ENCODE data around the gene SPSB2. TPM values are rescaled to one million over a fixed set of nuclear protein-coding genes. Genes with fewer than 3 reads are reported as not detected.
A peak's percentile ranks its signal among the peaks of the same experiment; 100 is the strongest.

The SPSB2 gene
- total and polyA plus RNA-seq, 2 donors from 2014 or later: 19.0 to 21.3 TPM

- DNase-seq (peak in 3 of 5 donors; percentile 66 to 84 (median 82)), FAIRE-seq (no peak)
- Histone ChIP-seq H3K27ac (ENCODE audit: low read depth in 2 of 2, low read length in 2 of 2) (no peak overlapping the region), H3K27me3 (ENCODE audit: control insufficient read depth, insufficient read depth, low read length) (no peaks in the 10 kb centered on the region), H3K4me3 (ENCODE audit: low read length in 3 of 3) (peak overlapping the region; percentile 75 to 99 (median 92)), H3K9me3 (ENCODE audit: control insufficient read depth in 2 of 3, insufficient read depth in 1 of 3, low read length in 3 of 3) (no peaks in the 10 kb centered on the region), H3K36me3 (ENCODE audit: control insufficient read depth in 2 of 3, insufficient read depth in 3 of 3, low read length in 3 of 3) (peaks cover 6 to 20% (median 14%) of the 10 kb centered on the region in 3 donors), H3K4me1 (ENCODE audit: control insufficient read depth in 2 of 3, insufficient read depth in 2 of 3, low read depth in 1 of 3, low read length in 3 of 3) (peaks cover 0 to 11% (median 6%) of the 10 kb centered on the region in 3 donors), H3K9ac (ENCODE audit: low read length in 3 of 3) (peak overlapping the region in 2 of 3 donors; percentile 36 to 46)
- TF ChIP-seq, protein P1, sequence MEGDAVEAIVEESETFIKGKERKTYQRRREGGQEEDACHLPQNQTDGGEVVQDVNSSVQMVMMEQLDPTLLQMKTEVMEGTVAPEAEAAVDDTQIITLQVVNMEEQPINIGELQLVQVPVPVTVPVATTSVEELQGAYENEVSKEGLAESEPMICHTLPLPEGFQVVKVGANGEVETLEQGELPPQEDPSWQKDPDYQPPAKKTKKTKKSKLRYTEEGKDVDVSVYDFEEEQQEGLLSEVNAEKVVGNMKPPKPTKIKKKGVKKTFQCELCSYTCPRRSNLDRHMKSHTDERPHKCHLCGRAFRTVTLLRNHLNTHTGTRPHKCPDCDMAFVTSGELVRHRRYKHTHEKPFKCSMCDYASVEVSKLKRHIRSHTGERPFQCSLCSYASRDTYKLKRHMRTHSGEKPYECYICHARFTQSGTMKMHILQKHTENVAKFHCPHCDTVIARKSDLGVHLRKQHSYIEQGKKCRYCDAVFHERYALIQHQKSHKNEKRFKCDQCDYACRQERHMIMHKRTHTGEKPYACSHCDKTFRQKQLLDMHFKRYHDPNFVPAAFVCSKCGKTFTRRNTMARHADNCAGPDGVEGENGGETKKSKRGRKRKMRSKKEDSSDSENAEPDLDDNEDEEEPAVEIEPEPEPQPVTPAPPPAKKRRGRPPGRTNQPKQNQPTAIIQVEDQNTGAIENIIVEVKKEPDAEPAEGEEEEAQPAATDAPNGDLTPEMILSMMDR (IDR thresholded peaks at IDR 0.05; ENCODE audit: borderline replicate concordance, extremely low read depth, insufficient read depth): no peak
- intact Hi-C loops (cut with DNase I): no loop called here
These were observed 20.3 kb downstream of the SPSB2 start for GRCh38 chr12:6852651-6853354.

DNA sequence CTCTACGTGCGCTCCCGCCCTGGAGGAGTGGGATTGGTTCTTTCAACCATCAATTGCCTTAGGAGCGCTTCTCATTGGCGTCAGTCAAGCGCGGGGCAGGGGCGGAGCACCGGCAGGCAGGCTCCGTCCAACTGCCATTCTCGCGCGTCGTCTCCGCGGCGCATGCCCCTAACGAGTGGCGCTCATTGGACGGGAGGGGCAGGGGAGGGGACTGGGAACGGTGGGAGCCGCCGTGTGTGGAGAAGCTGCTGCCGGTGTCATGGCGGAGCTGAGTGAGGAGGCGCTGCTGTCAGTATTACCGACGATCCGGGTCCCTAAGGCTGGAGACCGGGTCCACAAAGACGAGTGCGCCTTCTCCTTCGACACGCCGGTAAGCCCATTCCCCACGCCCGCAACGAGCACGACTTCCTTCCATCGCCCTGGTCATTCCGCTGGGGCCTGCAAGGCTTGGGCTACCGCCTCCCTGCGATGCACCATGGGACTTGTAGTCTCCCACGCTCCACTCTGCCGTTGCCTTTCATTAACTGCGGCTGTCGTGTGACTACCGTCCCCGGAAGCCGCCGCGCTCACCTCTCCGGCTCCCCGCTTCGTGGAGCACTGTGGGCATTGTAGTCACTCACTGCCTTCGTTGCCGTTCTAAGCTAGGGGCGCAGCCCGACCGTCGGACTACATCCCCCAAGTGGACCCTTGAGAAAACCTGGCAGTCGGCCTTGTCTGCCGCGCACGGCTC lies 21.0 kb downstream of the SPSB2 start, which contains the start of gene USP5:
Gene USP5 (plus strand): TSS at position 230 of the 730 bp plus-strand sequence. CDS start 30 bp downstream, at position 260.
- Histone ChIP-seq H3K27ac (ENCODE audit: low read depth in 2 of 2, low read length in 2 of 2) (peak within 1 kb of the TSS; percentile 92), H3K9me3 (ENCODE audit: control insufficient read depth in 2 of 3, insufficient read depth in 1 of 3, low read length in 3 of 3) (no peaks in the 10 kb centered on the region), H3K9ac (ENCODE audit: low read length in 3 of 3) (peak within 1 kb of the TSS; percentile 66 to 98 (median 87)), H3K4me1 (ENCODE audit: control insufficient read depth in 2 of 3, insufficient read depth in 2 of 3, low read depth in 1 of 3, low read length in 3 of 3) (peaks cover 0 to 11% (median 6%) of the 10 kb centered on the region in 3 donors), H3K4me3 (ENCODE audit: low read length in 3 of 3) (peak within 1 kb of the TSS; percentile 92 to 99 (median 99)), H3K36me3 (ENCODE audit: control insufficient read depth in 2 of 3, insufficient read depth in 3 of 3, low read length in 3 of 3) (peaks cover 3 to 12% (median 7%) of the 10 kb centered on the region in 3 donors), H3K27me3 (ENCODE audit: control insufficient read depth, insufficient read depth, low read length) (no peaks in the 10 kb centered on the region)
- intact Hi-C loops (cut with DNase I): no loop called here
- DNase-seq (peak; percentile 99 to 100 (median 100)), FAIRE-seq (peak; percentile 92)
- TF ChIP-seq, protein P1 (IDR thresholded peaks at IDR 0.05; ENCODE audit: borderline replicate concordance, extremely low read depth, insufficient read depth): no peak

GRCh38 chr12:6851153-6851920 lies 21.8 kb downstream of the SPSB2 start, which contains the start of gene CDCA3:
TSS of gene CDCA3 (minus strand) at chr12:6851286. CDS start at chr12:6850952, 334 bp downstream.
- Histone ChIP-seq H3K9ac (ENCODE audit: low read length in 3 of 3) (peak within 1 kb of the TSS; percentile 66 to 98 (median 87)), H3K9me3 (ENCODE audit: control insufficient read depth in 2 of 3, insufficient read depth in 1 of 3, low read length in 3 of 3) (no peaks in the 10 kb centered on the region), H3K4me3 (ENCODE audit: low read length in 3 of 3) (peak within 1 kb of the TSS; percentile 92 to 99 (median 99)), H3K36me3 (ENCODE audit: control insufficient read depth in 2 of 3, insufficient read depth in 3 of 3, low read length in 3 of 3) (peaks cover 0 to 5% (median 5%) of the 10 kb centered on the region in 3 donors), H3K27me3 (ENCODE audit: control insufficient read depth, insufficient read depth, low read length) (no peaks in the 10 kb centered on the region), H3K27ac (ENCODE audit: low read depth in 2 of 2, low read length in 2 of 2) (peak within 1 kb of the TSS; percentile 92), H3K4me1 (ENCODE audit: control insufficient read depth in 2 of 3, insufficient read depth in 2 of 3, low read depth in 1 of 3, low read length in 3 of 3) (peaks cover 0 to 11% (median 6%) of the 10 kb centered on the region in 3 donors)
- peak; percentile 39 for FAIRE-seq
- intact Hi-C loops (cut with DNase I): no loop called here
- TF ChIP-seq, protein P1 (IDR thresholded peaks at IDR 0.05; ENCODE audit: borderline replicate concordance, extremely low read depth, insufficient read depth): no peak
- peak; percentile 96 to 99 (median 97) for DNase-seq
